NCI-H82 (cell line): ENCODE measurements around the gene RTRAF.

Source experiments
- DNase-seq: peaks from one replicate; lab custom pipeline; 2025; lab: John Stamatoyannopoulos, UW

The RTRAF gene

GRCh38 chr14:51989293-51990234 is at the start of gene RTRAF:
RTRAF (plus strand) TSS chr14:51989546; CDS start chr14:51989640, 94 bp downstream.
- peak; percentile 89 for DNase-seq

DNA sequence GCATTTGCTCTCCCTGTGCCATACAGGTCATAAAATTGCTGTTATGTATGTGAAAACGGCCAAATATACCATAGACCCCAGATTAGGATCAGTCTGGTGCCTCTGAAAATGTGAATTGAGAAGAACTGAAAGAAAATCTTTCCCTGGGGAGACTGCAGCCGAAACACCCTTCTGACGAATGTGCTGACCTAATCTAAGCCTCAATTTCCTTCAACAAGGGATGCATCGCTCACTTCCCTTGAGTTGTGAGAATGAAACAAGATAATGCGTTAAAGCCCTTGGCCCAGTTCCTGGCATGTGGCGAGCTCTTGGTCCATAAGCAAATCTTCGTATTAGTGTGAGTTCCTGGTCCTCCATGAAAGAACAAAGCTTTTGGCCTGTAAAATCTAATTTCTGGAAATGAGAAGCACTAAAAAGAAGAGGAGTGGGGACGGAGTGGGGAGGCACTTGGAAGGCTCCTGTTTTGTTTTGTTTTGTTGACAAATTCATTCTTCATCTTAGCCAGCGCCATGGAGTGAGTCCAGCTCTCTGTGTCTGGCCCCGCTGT is 49.5 kb upstream of the RTRAF start:
- DNase-seq: no peak

GRCh38 chr14:51942971-51943370 is 46.4 kb upstream of the RTRAF start:
- no peak for DNase-seq

DNA sequence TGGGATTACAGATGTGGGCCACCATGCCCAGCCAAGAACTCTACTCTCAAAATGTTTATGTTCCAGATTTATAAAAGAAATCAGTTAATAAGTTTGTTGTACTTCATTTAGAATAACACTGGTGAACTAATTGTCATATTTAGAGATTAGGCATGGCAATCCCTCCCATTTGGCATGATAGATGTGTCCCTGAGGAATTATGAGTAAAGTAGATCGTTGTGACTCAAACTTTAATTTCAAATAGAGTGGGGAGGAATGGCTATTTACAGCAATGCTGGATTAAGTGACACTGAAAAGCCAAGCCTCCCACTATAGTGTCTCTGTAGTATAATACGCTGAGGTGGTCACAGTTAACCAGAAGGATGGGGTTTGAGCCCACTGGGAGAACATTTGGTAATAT is 39.3 kb upstream of the RTRAF start:
- DNase-seq: no peak

DNA sequence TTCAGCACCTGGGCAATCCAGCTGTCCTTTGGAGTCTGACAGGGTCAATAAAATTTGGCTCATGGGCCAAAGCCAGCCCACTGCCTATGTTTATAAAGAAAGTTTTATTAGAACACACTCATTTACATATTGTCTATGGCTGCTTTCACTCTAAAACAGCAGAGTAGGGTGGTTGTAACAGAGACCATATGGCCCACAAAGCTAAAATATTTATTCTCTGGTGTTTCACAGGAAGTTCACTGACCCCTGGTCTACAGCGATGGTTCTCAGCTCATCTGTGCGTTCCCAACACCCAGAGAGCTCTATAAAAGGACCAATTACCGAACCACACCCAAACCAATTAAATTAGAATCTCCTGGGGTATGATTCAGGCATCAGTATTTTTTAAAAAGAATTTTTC is 37.7 kb upstream of the RTRAF start:
- DNase-seq: no peak

DNA sequence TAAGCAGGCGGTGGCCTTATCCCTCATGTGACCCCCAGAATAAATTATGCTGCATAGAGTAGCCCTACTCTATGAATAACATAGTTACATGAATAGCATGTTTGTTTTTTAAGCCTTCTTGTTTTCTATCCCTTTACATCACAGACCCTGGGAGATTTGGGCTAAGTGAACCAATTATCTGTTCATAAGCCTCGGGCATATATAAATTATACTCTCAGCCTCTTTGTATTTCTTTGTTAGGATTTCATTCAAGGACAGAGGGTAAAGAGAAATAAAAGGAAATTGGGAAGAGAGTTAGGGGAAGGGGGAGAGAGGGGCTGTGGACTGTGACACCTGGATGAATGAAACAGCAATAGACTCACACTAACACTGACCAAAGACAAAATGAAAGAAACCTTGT is 35.3 kb upstream of the RTRAF start:
- DNase-seq: no peak

DNA sequence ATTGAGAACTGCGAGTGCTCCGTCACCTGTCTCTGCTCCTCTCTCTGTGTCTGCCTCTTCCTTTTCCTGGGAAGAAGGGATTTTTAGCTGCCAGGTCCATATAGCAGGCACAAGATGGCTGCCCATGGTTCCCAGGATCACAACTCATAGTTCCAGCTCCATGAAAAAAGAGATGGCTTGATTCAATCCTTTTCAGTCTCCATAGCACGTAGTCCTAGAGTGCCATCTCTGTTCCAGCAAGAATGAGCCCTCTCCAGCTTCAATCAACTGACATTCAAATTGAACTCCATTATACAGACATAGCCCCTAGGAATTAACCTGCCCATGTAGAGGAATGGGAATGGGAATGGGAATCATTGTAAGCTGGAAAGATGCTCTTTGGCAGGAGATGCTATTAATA is 34.7 kb upstream of the RTRAF start:
- peak; percentile 5 for DNase-seq

DNA sequence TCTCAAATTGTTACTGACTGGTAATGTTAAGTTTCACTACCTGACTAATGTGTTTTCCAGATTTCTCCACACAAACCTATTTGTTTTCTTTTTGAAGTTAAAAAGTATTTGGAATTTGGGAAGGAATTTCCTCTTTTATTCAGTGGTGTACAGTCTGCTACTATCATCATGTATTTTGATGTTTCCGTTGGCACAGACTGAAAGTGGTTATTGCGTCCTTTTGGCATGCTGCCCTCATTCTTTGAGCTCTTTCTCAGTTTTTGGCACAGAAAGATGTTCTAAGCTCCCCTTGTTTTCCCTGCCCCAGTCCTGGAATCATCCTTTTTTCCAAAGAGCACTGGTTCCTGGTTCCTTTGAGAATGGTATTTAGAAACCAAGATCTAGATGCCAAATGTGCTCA is 31.4 kb upstream of the RTRAF start:
- DNase-seq: no peak

GRCh38 chr14:51959928-51960327 is 29.4 kb upstream of the RTRAF start:
- no peak for DNase-seq

- no peak for DNase-seq
These were observed 28.5 kb upstream of the RTRAF start for GRCh38 chr14:51960866-51961265.

DNA sequence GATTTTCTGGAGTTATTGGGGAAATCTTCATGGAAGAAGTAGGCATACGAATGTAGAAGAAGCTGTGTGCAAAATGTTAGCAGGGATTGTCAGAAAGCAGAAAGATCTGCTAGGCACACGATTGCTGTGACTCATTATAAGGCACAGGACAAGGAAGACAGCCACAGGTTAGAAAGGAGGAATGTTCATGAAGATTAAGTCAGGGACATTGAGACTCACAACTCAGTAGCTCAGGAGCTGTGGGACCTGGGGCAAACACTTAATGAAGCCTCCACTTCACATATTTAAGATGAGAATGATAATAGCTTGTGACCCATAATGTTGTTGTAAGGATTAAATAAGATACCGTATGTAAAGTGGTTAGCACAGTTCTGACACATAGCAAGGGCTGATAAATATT is 26.6 kb upstream of the RTRAF start:
- no peak for DNase-seq

- no peak for DNase-seq
These were observed 26.1 kb upstream of the RTRAF start for GRCh38 chr14:51963286-51963685.

DNA sequence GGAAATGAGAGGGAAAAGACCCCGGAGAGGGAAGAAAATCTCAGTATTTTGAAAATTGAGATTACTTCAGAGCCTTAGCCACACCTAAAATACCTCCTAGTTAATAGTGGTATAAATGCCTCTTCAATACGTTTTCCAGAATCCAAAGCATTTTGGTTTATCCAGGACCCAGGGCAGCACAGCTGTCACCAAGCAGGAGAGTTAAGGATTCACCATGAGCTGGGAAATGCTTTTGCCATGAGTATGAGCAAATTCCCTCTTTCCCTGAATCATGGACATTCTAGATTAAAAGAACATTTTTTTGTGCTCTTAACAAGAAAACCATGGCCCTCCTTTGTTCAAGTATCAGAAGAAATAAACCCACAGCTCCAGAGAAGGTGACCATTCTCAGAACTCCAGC is 21.8 kb upstream of the RTRAF start:
- no peak for DNase-seq

DNA sequence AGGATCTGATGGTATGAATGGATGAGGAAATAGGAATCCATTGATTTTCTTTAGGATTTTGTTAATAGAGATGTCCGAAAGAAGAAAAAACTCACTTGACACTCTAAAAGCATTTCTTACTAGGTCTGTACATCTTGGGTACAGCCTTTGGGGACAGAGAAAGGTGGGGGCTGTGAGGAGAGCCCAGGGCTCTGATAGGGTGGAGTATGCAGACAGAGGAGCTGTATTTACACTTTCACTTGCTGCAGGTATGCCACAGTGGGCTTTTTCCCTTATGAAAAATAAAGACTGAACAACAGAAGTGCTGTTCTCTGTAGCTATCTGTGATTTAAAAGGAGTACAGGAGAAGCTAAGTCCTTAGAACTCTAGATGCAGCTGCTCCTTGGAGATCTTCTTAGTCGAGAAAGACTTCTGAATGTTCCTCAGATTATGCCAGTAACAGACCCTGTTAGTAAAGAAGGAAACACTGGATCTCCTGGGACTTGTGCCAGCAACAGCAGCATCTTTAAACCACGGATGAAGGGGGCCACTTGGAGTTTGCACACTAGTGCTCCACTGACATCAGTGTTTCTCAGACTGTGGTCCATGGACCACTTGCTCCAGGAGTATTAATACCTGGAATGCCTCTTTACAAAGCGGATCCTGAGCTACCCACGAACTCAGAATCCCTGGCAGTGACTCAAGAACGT is 19.4 kb upstream of the RTRAF start:
- DNase-seq: no peak

GRCh38 chr14:51972566-51972965 is 16.8 kb upstream of the RTRAF start:
- no peak for DNase-seq

- DNase-seq: no peak
These were observed 12.3 kb upstream of the RTRAF start for GRCh38 chr14:51977075-51977474.

DNA sequence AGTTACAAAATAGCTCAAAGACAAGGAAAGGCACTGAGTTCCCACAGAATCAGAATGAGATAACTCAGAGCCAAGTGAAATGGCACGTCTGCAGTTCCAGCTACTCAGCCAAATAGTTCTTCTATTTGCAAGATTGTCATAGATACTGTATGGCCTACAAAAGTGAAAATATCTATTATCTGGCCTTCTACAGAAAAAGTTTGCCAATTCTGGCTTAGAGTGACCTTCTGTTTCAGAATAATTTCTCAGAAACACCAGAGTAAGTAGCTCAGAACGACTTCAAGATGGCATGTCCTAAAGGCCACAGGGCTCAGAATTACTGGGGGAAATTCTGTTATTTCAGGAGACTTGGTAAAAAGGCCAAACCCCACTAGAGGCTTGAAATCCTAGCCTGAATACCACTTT is 10.7 kb upstream of the RTRAF start:
- DNase-seq: no peak

DNA sequence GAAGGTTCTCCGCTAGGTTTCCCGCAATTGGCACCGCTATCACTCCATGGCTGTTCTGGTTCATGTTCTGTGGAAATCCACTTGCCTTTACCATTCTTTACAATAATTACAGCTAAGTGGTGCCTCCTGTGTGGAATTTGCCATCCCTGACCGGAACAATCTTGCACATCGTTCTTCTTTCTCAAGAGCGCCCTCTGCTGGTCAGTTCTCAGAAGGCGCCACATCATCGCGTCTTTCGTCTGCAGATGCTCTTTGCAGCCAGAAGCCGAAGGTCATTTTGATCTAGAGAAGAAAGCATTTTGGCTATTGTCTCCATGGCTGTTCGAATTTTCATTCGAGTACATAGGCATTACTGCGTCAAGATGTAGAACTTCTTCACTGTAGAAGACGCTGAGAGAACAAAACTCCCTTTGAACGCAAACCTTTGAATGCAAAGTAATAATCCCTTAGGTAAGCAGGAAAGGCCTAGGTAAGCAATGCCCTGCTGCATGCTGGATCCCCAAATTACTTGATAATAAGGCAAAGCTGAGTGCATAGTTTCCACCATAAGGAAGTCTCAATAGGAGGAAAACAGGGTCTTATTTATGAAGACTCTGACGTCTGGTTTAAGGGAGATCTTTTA is 10.1 kb upstream of the RTRAF start:
- peak; percentile 81 for DNase-seq

GRCh38 chr14:51981218-51981854 is 8.0 kb upstream of the RTRAF start:
- no peak for DNase-seq

- DNase-seq: peak; percentile 7
These were observed 1.1 kb upstream of the RTRAF start for GRCh38 chr14:51988221-51988620.

- DNase-seq: no peak
These were observed 1.1 kb downstream of the RTRAF start for GRCh38 chr14:51990488-51990887.

DNA sequence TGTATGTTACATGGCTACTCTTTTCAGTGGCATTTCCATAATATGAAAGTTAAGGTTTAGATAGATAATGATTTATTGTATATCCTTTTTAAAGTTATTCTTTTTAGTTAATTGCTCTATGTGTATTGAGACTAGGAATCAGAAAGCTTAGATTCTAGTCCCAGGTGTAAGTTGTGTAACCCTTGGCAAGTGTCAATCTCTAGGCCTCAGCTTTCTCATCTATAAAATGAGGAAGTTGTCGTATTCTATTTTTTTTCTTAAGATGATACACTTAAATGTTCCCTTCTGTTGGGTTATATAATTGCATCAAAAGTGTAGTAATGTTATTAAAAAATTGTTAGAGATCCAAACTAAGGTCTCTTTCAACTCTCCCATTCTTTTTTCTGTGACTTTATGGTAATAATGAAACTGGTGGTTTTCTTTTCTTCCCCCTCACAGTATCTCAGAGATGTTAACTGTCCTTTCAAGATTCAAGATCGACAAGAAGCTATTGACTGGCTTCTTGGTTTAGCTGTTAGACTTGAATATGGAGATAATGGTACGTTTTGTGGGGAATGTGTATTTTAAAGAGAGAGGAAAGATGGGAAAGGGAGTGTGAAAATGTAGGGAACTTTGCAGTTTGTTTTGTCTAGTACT is 4.1 kb downstream of the RTRAF start:
- DNase-seq: no peak
